Measurements from ENCODE around the gene FGGY.
A peak's percentile ranks its signal among the peaks of the same experiment; 100 is the strongest.

Gene FGGY

DNA sequence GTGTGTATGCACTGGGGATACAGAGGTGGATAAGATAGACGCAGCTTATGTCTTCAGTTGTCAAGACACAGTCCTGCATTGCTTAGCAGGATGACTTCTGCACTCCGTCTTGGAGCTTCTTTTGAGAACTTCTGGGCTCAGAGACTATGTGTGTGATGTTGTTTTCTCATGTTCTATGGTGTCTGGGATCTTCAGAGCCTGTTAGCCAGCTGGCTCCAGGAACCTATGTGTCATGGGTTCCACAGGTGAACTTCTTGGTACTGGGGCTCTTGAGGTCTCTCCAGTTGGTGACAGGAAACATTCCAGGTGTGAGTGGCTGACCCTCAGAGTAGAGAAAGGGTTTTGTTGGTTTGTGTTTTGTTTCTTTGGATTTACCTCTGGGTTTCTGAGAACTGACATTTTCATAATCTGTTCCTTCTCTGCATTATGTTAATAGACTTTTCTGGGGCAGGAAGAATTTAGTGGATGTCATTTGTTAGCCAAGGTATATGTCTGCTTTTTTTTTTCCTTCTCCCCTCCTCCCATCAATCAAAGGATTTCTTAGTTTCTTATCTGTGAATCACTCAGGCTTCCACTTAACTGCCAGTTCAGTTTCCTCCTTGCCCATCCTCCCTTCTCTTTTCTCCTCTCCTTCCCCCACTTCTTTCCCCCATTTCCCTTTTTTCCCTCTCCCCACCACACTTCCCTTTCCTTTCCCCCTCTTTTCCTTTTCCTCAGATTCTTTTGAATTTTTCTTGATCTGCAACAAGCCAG is 18.1 kb downstream of the FGGY start:
- ChIA-PET CTCF (no interaction called here), POLR2A (interaction anchor here (0.7 kb wide), 1 partner anchor 947 kb away, joined by 8 read pairs; no protein-coding TSS in a partner anchor)
- Histone ChIP-seq H3K36me3 (ENCODE audit: control insufficient read depth in 4 of 4, insufficient read depth in 4 of 4, low read length in 3 of 4) (no peaks in the 10 kb centered on the region), H3K4me1 (ENCODE audit: control extremely low read depth in 1 of 4, control insufficient read depth in 4 of 4, insufficient read depth in 4 of 4, low read length in 3 of 4) (peaks cover 0 to 21% (median 14%) of the 10 kb centered on the region in 4 experiments), H3K4me3 (ENCODE audit: control insufficient read depth in 1 of 7, extremely low read depth in 1 of 7, insufficient read depth in 4 of 7, low read depth in 2 of 7, low read length in 6 of 7) (no peak overlapping the region), H3K9me3 (ENCODE audit: control extremely low read depth in 1 of 5, control insufficient read depth in 4 of 5, insufficient read depth in 2 of 5, low read depth in 1 of 5, low read length in 4 of 5) (peaks cover 0 to 2% (median 0%) of the 10 kb centered on the region in 5 experiments), H3K27me3 (replicated peaks in 2 of 5; ENCODE audit: control insufficient read depth in 4 of 5, insufficient read depth in 5 of 5, low read length in 4 of 5) (no peaks in the 10 kb centered on the region), H3K27ac (ENCODE audit: insufficient read depth in 1 of 2, low read depth in 1 of 2, low read length in 2 of 2, poor library complexity in 1 of 2, severe bottlenecking in 2 of 2) (no peak overlapping the region)
- no peak for DNase-seq
- WGBS (ENCODE audit: insufficient coverage), result 100% methylated on average over 2 of the region's 2 CpGs

DNA sequence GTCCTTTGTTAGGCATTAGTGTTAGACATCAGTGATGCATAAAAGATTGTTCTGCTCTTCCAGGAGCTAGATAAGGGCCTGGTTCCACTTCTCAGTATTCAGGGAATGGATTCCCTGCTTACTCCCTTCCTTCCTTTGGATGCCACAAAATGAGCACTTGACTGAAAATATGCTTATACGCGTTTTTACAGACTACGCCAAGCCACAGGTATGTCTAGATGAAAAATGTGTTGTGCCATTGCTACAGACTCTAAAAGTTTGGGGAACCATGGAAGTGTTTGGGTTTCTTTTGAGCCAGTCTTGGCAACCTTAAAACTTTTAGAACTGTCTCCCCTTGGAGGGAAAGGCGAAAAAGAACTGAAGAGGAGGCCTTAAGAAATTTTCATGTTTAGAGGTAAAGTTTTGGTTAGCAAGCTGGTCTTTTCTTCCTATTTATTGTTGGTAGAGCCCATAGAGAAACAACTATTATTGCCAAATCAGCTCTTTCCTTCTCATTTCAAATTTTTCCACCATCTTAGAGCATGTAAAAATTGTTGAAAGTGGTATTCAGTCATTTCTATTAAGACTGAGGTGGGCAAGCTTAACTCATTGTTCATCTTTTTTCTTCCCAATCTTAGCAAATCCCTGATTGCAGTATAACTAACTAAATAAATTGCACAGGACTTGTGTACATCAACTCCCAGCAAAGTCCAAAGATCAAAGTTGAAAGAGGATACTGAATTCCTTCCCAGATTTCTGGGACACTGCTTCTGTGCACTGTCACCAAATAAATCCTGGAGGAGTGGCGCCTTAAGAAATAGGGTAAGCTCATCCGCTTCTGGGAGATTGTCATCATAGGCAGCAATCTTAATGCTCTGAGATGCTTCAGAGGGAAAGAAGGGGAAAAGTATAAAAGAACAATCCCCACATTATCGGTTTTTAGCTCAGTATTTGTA is 18.9 kb downstream of the FGGY start:
- Histone ChIP-seq H3K4me1 (ENCODE audit: control extremely low read depth in 1 of 4, control insufficient read depth in 4 of 4, insufficient read depth in 4 of 4, low read length in 3 of 4) (peaks cover 0 to 21% (median 14%) of the 10 kb centered on the region in 4 experiments), H3K9me3 (ENCODE audit: control extremely low read depth in 1 of 5, control insufficient read depth in 4 of 5, insufficient read depth in 2 of 5, low read depth in 1 of 5, low read length in 4 of 5) (peaks cover 0 to 2% (median 0%) of the 10 kb centered on the region in 5 experiments), H3K27me3 (replicated peaks in 2 of 5; ENCODE audit: control insufficient read depth in 4 of 5, insufficient read depth in 5 of 5, low read length in 4 of 5) (no peaks in the 10 kb centered on the region), H3K4me3 (ENCODE audit: control insufficient read depth in 1 of 7, extremely low read depth in 1 of 7, insufficient read depth in 4 of 7, low read depth in 2 of 7, low read length in 6 of 7) (no peak overlapping the region), H3K27ac (ENCODE audit: insufficient read depth in 1 of 2, low read depth in 1 of 2, low read length in 2 of 2, poor library complexity in 1 of 2, severe bottlenecking in 2 of 2) (no peak overlapping the region), H3K36me3 (ENCODE audit: control insufficient read depth in 4 of 4, insufficient read depth in 4 of 4, low read length in 3 of 4) (no peaks in the 10 kb centered on the region)
- no peak for DNase-seq
- ChIA-PET POLR2A (interaction anchor here (0.6 to 0.7 kb wide), 2 partner anchors 369 to 948 kb away, joined by 3 to 8 read pairs; no protein-coding TSS in a partner anchor), CTCF (no interaction called here)
- WGBS (ENCODE audit: insufficient coverage), result 100% methylated on average over 2 of the region's 7 CpGs

DNA sequence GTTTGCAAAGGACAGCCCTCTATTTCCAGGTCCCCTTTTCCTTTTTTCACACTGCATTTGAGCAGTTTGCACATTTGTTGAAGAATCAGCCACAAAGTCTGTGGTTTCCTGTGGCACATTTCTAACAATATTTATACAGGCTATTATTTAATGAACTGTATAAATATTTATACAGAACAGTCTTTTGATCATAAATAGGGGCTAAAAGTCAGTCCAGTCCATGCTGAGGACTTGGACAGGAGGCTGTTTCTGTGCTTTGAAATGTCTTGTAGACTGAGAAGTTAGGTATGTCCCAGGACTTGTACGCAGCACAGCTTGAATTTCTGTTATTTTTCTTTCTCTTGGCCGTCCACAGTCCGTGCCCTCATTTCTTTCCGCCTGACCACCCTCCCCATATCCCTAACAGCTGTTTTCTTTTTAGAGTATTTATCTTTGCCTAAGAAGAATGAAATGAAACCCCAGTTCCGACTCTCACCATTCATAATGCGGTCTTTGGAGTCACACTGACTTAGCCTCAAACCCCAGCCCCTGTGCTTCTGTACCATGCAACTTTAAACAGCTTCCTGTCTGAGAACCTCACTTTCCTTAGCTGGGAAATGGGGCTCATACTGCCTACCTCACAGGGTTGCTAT is 19.7 kb downstream of the FGGY start:
- CTCF ChIA-PET, result no interaction called here
- H3K27me3 ChIP-seq (replicated peaks in 2 of 5; ENCODE audit: control insufficient read depth in 4 of 5, insufficient read depth in 5 of 5, low read length in 4 of 5), result no peaks in the 10 kb centered on the region
- H3K27ac ChIP-seq (ENCODE audit: insufficient read depth in 1 of 2, low read depth in 1 of 2, low read length in 2 of 2, poor library complexity in 1 of 2, severe bottlenecking in 2 of 2), result no peak overlapping the region
- peak in 2 of 3 donors; percentile 17 to 36 for DNase-seq
- no peaks in the 10 kb centered on the region for H3K36me3 ChIP-seq (ENCODE audit: control insufficient read depth in 4 of 4, insufficient read depth in 4 of 4, low read length in 3 of 4)
- POLR2A ChIA-PET, result interaction anchor here (0.6 kb wide), 1 partner anchor 369 kb away, joined by 3 read pairs; no protein-coding TSS in a partner anchor
- WGBS (ENCODE audit: insufficient coverage), result 70% methylated on average over 2 of the region's 6 CpGs
- H3K4me1 ChIP-seq (ENCODE audit: control extremely low read depth in 1 of 4, control insufficient read depth in 4 of 4, insufficient read depth in 4 of 4, low read length in 3 of 4), result peaks cover 0 to 21% (median 14%) of the 10 kb centered on the region in 4 experiments
- H3K4me3 ChIP-seq (ENCODE audit: control insufficient read depth in 1 of 7, extremely low read depth in 1 of 7, insufficient read depth in 4 of 7, low read depth in 2 of 7, low read length in 6 of 7), result no peak overlapping the region
- H3K9me3 ChIP-seq (ENCODE audit: control extremely low read depth in 1 of 5, control insufficient read depth in 4 of 5, insufficient read depth in 2 of 5, low read depth in 1 of 5, low read length in 4 of 5), result peaks cover 0 to 2% (median 0%) of the 10 kb centered on the region in 5 experiments

DNA sequence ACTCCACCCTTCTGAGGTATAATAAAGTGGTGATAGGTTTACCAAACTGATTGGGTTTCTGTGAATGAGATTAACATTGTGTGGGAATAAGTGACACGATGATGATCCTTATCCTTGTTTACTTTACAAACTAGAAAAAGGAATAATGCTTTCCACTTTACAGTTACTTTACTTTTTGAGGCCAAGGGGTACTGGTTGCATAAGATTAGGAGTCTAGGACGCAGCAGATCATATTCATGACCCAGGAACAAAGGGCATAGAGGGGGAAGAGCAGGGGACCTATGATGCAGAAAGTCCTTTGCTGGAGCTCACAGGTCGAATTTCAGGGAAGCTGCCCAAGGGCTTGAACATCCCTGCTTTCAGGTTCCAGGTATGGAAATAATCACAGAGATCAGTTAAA is 20.4 kb downstream of the FGGY start:
- Histone ChIP-seq H3K27ac (ENCODE audit: insufficient read depth in 1 of 2, low read depth in 1 of 2, low read length in 2 of 2, poor library complexity in 1 of 2, severe bottlenecking in 2 of 2) (no peak overlapping the region), H3K27me3 (replicated peaks in 2 of 5; ENCODE audit: control insufficient read depth in 4 of 5, insufficient read depth in 5 of 5, low read length in 4 of 5) (no peaks in the 10 kb centered on the region), H3K36me3 (ENCODE audit: control insufficient read depth in 4 of 4, insufficient read depth in 4 of 4, low read length in 3 of 4) (no peaks in the 10 kb centered on the region), H3K4me1 (ENCODE audit: control extremely low read depth in 1 of 4, control insufficient read depth in 4 of 4, insufficient read depth in 4 of 4, low read length in 3 of 4) (peaks cover 0 to 21% (median 14%) of the 10 kb centered on the region in 4 experiments), H3K9me3 (ENCODE audit: control extremely low read depth in 1 of 5, control insufficient read depth in 4 of 5, insufficient read depth in 2 of 5, low read depth in 1 of 5, low read length in 4 of 5) (peaks cover 0 to 2% (median 0%) of the 10 kb centered on the region in 5 experiments), H3K4me3 (ENCODE audit: control insufficient read depth in 1 of 7, extremely low read depth in 1 of 7, insufficient read depth in 4 of 7, low read depth in 2 of 7, low read length in 6 of 7) (no peak overlapping the region)
- DNase-seq, result no peak
- WGBS (ENCODE audit: insufficient coverage), result 92% methylated on average over 2 of the region's 3 CpGs
- ChIA-PET CTCF (interaction anchor here (0.6 kb wide), 1 partner anchor 474 kb away, joined by 3 read pairs; no protein-coding TSS in a partner anchor), POLR2A (no interaction called here)

DNA sequence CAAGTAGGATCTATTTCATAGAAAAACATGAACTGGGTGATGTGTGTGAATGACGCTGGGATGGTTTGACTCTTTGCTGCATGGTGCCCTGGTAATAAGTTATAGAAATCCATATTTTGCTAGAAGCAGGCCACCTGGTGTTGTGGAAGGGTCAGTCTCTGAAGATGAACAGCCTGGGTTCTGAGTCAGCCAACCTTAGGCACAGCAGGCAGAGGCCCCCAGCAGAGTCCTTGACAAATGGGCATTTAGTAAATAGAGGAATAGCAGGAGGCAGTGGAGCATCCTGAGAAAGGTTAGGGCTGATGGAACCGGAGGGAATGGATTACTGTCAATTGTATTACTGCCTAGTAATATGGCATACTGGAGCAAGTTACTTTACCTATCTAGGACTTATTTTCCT is 20.9 kb downstream of the FGGY start:
- Histone ChIP-seq H3K4me1 (ENCODE audit: control extremely low read depth in 1 of 4, control insufficient read depth in 4 of 4, insufficient read depth in 4 of 4, low read length in 3 of 4) (peaks cover 0 to 21% (median 14%) of the 10 kb centered on the region in 4 experiments), H3K27ac (ENCODE audit: insufficient read depth in 1 of 2, low read depth in 1 of 2, low read length in 2 of 2, poor library complexity in 1 of 2, severe bottlenecking in 2 of 2) (no peak overlapping the region), H3K36me3 (ENCODE audit: control insufficient read depth in 4 of 4, insufficient read depth in 4 of 4, low read length in 3 of 4) (no peaks in the 10 kb centered on the region), H3K27me3 (replicated peaks in 2 of 5; ENCODE audit: control insufficient read depth in 4 of 5, insufficient read depth in 5 of 5, low read length in 4 of 5) (no peaks in the 10 kb centered on the region), H3K9me3 (ENCODE audit: control extremely low read depth in 1 of 5, control insufficient read depth in 4 of 5, insufficient read depth in 2 of 5, low read depth in 1 of 5, low read length in 4 of 5) (no peaks in the 10 kb centered on the region), H3K4me3 (ENCODE audit: control insufficient read depth in 1 of 7, extremely low read depth in 1 of 7, insufficient read depth in 4 of 7, low read depth in 2 of 7, low read length in 6 of 7) (no peak overlapping the region)
- DNase-seq, result no peak
- POLR2A ChIA-PET, result no interaction called here
- WGBS (ENCODE audit: insufficient coverage), result 50% methylated on average over 2 of the region's 2 CpGs
- CTCF ChIA-PET, result no interaction called here

DNA sequence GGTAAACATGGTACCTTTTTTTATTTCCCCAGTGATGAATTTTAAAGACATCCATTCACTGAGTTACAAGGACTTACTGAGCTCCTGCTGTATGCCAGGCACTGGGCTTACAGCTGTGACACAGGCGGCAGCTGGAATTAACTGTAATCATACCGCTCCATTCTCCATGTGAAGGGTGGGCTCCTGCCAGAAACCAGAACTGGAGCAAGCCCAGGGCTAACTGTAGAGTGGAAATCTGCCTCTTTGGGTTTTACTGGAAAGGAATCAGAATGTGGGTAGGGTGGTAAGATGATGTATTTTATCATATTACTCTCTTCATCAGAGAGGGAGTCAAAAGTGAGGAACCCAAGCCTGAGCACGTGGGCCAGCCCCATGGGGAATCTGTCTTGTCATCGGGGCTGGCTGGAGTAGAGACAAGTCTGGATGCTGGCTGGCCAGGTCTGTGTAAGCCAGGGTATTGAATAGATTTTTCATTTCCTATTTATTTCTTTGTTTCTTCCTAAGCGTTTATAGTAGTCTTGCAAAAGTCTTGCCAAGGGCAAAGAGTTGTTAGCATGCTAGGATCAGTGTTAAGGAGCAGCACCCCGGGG is 21.5 kb downstream of the FGGY start:
- CTCF ChIA-PET, result interaction anchor here (1.3 kb wide), 1 partner anchor 10 kb away, joined by 3 read pairs; no protein-coding TSS in a partner anchor
- no peak for DNase-seq
- H3K36me3 ChIP-seq (ENCODE audit: control insufficient read depth in 4 of 4, insufficient read depth in 4 of 4, low read length in 3 of 4), result no peaks in the 10 kb centered on the region
- H3K4me3 ChIP-seq (ENCODE audit: control insufficient read depth in 1 of 7, extremely low read depth in 1 of 7, insufficient read depth in 4 of 7, low read depth in 2 of 7, low read length in 6 of 7), result no peak overlapping the region
- no peak overlapping the region for H3K27ac ChIP-seq (ENCODE audit: insufficient read depth in 1 of 2, low read depth in 1 of 2, low read length in 2 of 2, poor library complexity in 1 of 2, severe bottlenecking in 2 of 2)
- POLR2A ChIA-PET, result no interaction called here
- H3K9me3 ChIP-seq (ENCODE audit: control extremely low read depth in 1 of 5, control insufficient read depth in 4 of 5, insufficient read depth in 2 of 5, low read depth in 1 of 5, low read length in 4 of 5), result no peaks in the 10 kb centered on the region
- 100% methylated on average over 2 of the region's 6 CpGs for WGBS (ENCODE audit: insufficient coverage)
- no peaks in the 10 kb centered on the region for H3K27me3 ChIP-seq (replicated peaks in 2 of 5; ENCODE audit: control insufficient read depth in 4 of 5, insufficient read depth in 5 of 5, low read length in 4 of 5)
- peaks cover 0 to 21% (median 14%) of the 10 kb centered on the region in 4 experiments for H3K4me1 ChIP-seq (ENCODE audit: control extremely low read depth in 1 of 4, control insufficient read depth in 4 of 4, insufficient read depth in 4 of 4, low read length in 3 of 4)
